ENCODE measurements around the gene EFCAB5. TPM values are rescaled to one million over a fixed set of nuclear protein-coding genes. Genes with fewer than 3 reads are reported as not detected.

Gene EFCAB5
- total RNA-seq, 1 experiment from 2014 or later, result 0.07 TPM

DNA sequence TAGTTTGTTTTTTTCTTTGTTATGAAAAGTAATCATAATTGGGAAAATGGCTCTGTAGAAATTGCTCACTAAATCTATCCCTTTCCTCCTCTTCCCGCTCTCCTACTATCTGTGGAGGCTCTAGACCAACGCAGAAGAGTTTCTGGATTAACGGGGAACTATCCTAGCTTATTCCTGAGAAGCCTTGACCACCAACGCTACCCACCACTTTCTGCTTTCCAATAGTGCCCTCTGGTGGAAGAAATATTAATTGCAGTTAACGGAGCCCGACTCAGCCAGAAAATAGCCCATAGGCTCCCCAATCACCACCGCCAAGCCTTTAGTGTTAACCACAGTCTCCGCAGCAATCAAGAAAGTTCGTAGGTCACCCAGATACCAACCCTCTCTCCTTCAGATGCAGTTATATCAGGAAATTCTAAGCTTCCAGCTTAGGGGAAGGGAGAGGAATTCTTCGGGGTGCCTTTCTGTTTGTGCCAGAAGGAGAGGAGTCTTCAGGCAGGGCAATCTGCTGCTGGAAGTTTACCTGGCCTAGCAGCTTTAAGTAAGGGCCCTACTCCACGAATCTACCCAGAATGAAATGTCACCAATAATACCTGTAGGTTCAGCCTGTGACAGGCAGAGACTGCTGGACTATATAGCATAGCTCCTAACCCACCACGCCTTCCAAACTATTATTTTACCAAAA is 152.2 kb downstream of the EFCAB5 start:
- Histone ChIP-seq H3K9ac (ENCODE audit: low read length) (no peak overlapping the region), H3K4me3 (ENCODE audit: low read length) (no peak overlapping the region), H3K9me2 (replicated peaks; ENCODE audit: low read length) (no peaks in the 10 kb centered on the region), H3K27ac (ENCODE audit: low read length) (no peak overlapping the region), H3K27me3 (ENCODE audit: low read length) (peaks cover 3% of the 10 kb centered on the region; the same call in 1 of the 2 replicates), H3K79me2 (ENCODE audit: low read length) (no peaks in the 10 kb centered on the region), H3K9me3 (ENCODE audit: low read length) (no peaks in the 10 kb centered on the region), H3F3A (ENCODE audit: low read length, unreplicated experiment) (no peaks in the 10 kb centered on the region), H3K4me2 (ENCODE audit: low read length) (no peak overlapping the region), H4K20me1 (ENCODE audit: low read length) (no peaks in the 10 kb centered on the region), H3K36me3 (ENCODE audit: low read depth, low read length) (no peaks in the 10 kb centered on the region), H2AFZ (ENCODE audit: low read length) (no peak overlapping the region), H3K4me1 (ENCODE audit: insufficient read depth, low read length) (no peaks in the 10 kb centered on the region)
- TF ChIP-seq EZH2phosphoT487 (IDR thresholded peaks at IDR 0.05; ENCODE audit: borderline replicate concordance, low read length), result no peak
- TF ChIP-seq, protein P1, sequence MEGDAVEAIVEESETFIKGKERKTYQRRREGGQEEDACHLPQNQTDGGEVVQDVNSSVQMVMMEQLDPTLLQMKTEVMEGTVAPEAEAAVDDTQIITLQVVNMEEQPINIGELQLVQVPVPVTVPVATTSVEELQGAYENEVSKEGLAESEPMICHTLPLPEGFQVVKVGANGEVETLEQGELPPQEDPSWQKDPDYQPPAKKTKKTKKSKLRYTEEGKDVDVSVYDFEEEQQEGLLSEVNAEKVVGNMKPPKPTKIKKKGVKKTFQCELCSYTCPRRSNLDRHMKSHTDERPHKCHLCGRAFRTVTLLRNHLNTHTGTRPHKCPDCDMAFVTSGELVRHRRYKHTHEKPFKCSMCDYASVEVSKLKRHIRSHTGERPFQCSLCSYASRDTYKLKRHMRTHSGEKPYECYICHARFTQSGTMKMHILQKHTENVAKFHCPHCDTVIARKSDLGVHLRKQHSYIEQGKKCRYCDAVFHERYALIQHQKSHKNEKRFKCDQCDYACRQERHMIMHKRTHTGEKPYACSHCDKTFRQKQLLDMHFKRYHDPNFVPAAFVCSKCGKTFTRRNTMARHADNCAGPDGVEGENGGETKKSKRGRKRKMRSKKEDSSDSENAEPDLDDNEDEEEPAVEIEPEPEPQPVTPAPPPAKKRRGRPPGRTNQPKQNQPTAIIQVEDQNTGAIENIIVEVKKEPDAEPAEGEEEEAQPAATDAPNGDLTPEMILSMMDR (conservative IDR thresholded peaks at IDR 0.05; ENCODE audit: low read depth, low read length), result peak; percentile 77
- no peak for TF ChIP-seq EZH2 (IDR thresholded peaks at IDR 0.05; ENCODE audit: low read length, unreplicated experiment)
- DNase-seq, result peak; percentile 75
- ATAC-seq, result peak; percentile 71
- BruUV-seq (replicated peaks), result no TSS peak
- intact Hi-C loops (cut with micrococcal nuclease), result loop anchor here (1.0 to 5.0 kb wide), 3 partner anchors 73 to 286 kb away; no protein-coding TSS in a partner anchor
- CTCF ChIA-PET, result interaction anchor here (0.5 to 1.0 kb wide), 5 partner anchors 109 to 454 kb away, joined by 3 to 6 read pairs (median 4); no protein-coding TSS in a partner anchor
- POLR2A ChIA-PET (ENCODE audit: unreplicated experiment), result no interaction called here

DNA sequence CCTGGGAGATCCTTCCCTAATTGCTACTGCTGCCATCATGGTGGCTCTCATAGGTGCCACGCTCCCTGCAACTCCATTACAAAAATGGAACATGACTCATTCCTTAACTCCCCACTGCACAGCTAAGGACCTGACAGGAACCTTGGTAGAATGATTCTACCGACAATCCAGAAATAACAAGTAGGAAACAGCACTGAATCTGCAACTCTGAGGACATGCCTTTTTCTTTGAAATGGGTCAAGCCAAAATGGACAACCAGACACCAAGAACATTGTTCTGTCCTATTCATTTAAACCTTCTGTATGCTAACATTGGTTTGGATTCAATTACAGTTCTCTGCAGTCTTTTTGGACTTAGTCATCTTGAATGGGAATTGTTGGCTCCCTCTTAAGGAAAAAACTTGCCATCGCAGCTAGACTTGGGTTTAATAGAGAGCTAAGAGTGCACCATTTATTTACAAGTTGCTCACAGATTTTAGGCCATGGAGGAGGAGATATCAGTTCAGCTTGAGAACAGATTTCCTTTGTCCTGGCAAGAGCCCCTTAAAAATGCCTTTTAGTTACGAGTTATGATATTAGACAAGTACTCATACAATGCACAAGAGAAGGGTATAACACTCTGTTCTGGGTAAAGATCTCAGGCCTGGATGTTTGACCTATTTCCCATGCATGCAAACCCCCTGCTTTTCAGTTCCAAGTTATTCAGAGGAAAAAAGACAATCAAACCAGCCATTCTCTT is 154.2 kb downstream of the EFCAB5 start:
- peak; percentile 53 for ATAC-seq
- ChIA-PET CTCF (interaction anchor here (0.6 kb wide), 2 partner anchors 133 to 141 kb away, joined by 3 read pairs; no protein-coding TSS in a partner anchor), POLR2A (ENCODE audit: unreplicated experiment) (interaction anchor here (0.6 kb wide), 1 partner anchor 107 kb away, joined by 3 read pairs; no protein-coding TSS in a partner anchor)
- Histone ChIP-seq H3K9ac (ENCODE audit: low read length) (no peak overlapping the region), H4K20me1 (ENCODE audit: low read length) (no peaks in the 10 kb centered on the region), H3K9me2 (replicated peaks; ENCODE audit: low read length) (no peaks in the 10 kb centered on the region), H3K4me1 (ENCODE audit: insufficient read depth, low read length) (no peaks in the 10 kb centered on the region), H3K4me3 (ENCODE audit: low read length) (no peak overlapping the region), H3K27me3 (ENCODE audit: low read length) (0 out of 2 replicates have a peak, but pooled peaks cover 2% of the 10 kb centered on the region), H3K79me2 (ENCODE audit: low read length) (no peaks in the 10 kb centered on the region), H3K4me2 (ENCODE audit: low read length) (no peak overlapping the region), H3K27ac (ENCODE audit: low read length) (no peak overlapping the region), H3K9me3 (ENCODE audit: low read length) (no peaks in the 10 kb centered on the region), H3F3A (ENCODE audit: low read length, unreplicated experiment) (no peaks in the 10 kb centered on the region), H2AFZ (ENCODE audit: low read length) (no peak overlapping the region), H3K36me3 (ENCODE audit: low read depth, low read length) (no peaks in the 10 kb centered on the region)
- intact Hi-C loops (cut with micrococcal nuclease), result no loop called here
- DNase-seq, result peak; percentile 74
- TF ChIP-seq, protein P1 (conservative IDR thresholded peaks at IDR 0.05; ENCODE audit: low read depth, low read length), result peak; percentile 54
- no peak for TF ChIP-seq EZH2phosphoT487 (IDR thresholded peaks at IDR 0.05; ENCODE audit: borderline replicate concordance, low read length)
- no TSS peak for BruUV-seq (replicated peaks)
